Keratinocyte (primary cell): ENCODE results near the gene RBP2. TPM values are rescaled to one million over a fixed set of nuclear protein-coding genes. Genes with fewer than 3 reads are reported as not detected.

Experiments used
- DNase-seq: peaks from one replicate; pipeline ENCODE4 v3.0.0-alpha.2; 2011; ENCODE audit warnings: low read depth, missing footprints, low spot score
- FAIRE-seq: peaks from 2 replicates; lab custom pipeline; 2011; peaks lifted over from hg19 to GRCh38; lab: Jason Lieb, UNC
- H2AFZ ChIP-seq: 2 replicates; pipeline ENCODE4 v1.6.0; 2012; ENCODE audit warnings: low read length, control low read depth, inconsistent platforms; ENCODE audit not compliant: control insufficient read depth
- H3K27ac ChIP-seq: 2 replicates; pipeline ENCODE4 v1.5.1; 2011; ENCODE audit warnings: low read length; ENCODE audit not compliant: control insufficient read depth, insufficient read depth
- H3K27me3 ChIP-seq: 3 replicates; pipeline ENCODE4 v1.6.0; 2011; ENCODE audit warnings: low read length; ENCODE audit not compliant: control insufficient read depth, insufficient read depth; ENCODE audit errors: extremely low read depth
- H3K36me3 ChIP-seq, 2 experiments: 2 replicates in 1 of 2; 3 replicates in 1 of 2; pipeline ENCODE4 v1.5.1; 2011; ENCODE audit warnings: low read length in 2 of 2, mild to moderate bottlenecking in 1 of 2; ENCODE audit not compliant: control insufficient read depth in 2 of 2, insufficient read depth in 2 of 2; ENCODE audit errors: extremely low read depth in 1 of 2
- H3K4me1 ChIP-seq: 3 replicates; pipeline ENCODE4 v1.5.1; 2011; ENCODE audit warnings: low read length; ENCODE audit not compliant: control insufficient read depth, insufficient read depth; ENCODE audit errors: extremely low read depth
- H3K4me2 ChIP-seq: 3 replicates; pipeline ENCODE4 v1.6.0; 2011; ENCODE audit warnings: low read depth, low read length; ENCODE audit not compliant: control insufficient read depth, insufficient read depth; ENCODE audit errors: extremely low read depth
- H3K4me3 ChIP-seq, 3 experiments: fragments of 200-600 bp in 1 of 3; sonication (generic) in 1 of 3; 2 replicates in 2 of 3; 3 replicates in 1 of 3; pipeline ENCODE4 v1.5.1; 2011 to 2016; ENCODE audit warnings: low read length in 3 of 3, mild to moderate bottlenecking in 3 of 3, control low read depth in 2 of 3, inconsistent platforms in 1 of 3, low read depth in 1 of 3, mixed read lengths in 1 of 3, mixed run types in 1 of 3, moderate library complexity in 1 of 3; ENCODE audit not compliant: control insufficient read depth in 2 of 3, insufficient read depth in 2 of 3; ENCODE audit errors: extremely low read depth in 1 of 3
- H3K79me2 ChIP-seq: 2 replicates; pipeline ENCODE4 v1.6.0; 2012; ENCODE audit warnings: low read length; ENCODE audit not compliant: control insufficient read depth, insufficient read depth
- H3K9ac ChIP-seq: 3 replicates; pipeline ENCODE4 v1.6.0; 2011; ENCODE audit warnings: low read length; ENCODE audit not compliant: control insufficient read depth, insufficient read depth; ENCODE audit errors: extremely low read depth
- H3K9me1 ChIP-seq: 3 replicates; pipeline ENCODE4 v1.6.0; 2011; ENCODE audit warnings: low read length; ENCODE audit not compliant: control insufficient read depth, insufficient read depth; ENCODE audit errors: extremely low read depth
- H3K9me3 ChIP-seq: 2 replicates; pipeline ENCODE4 v1.5.1; 2012; ENCODE audit warnings: low read depth, low read length; ENCODE audit not compliant: control insufficient read depth
- H4K20me1 ChIP-seq: 3 replicates; pipeline ENCODE4 v1.6.0; 2011; ENCODE audit warnings: low read length; ENCODE audit not compliant: control insufficient read depth, insufficient read depth; ENCODE audit errors: extremely low read depth
- CTCF ChIP-seq, 3 experiments: IDR thresholded peaks in 1 of 3; conservative IDR thresholded peaks in 1 of 3; optimal IDR thresholded peaks in 1 of 3; 2 replicates in 2 of 3; 3 replicates in 1 of 3; pipeline versions ENCODE3 to v1.5.1; 2011; ENCODE audit warnings: low read length in 3 of 3, mild to moderate bottlenecking in 3 of 3, moderate library complexity in 2 of 3, control low read depth in 1 of 3, inconsistent platforms in 1 of 3; ENCODE audit not compliant: insufficient read depth in 2 of 3; ENCODE audit errors: extremely low read depth in 1 of 3
- EZH2 ChIP-seq: IDR thresholded peaks from one replicate; pipeline ENCODE4 v1.6.1; 2012; ENCODE audit warnings: inconsistent platforms, mild to moderate bottlenecking, low read length, moderate library complexity
- dilution Hi-C: fragments of 300-500 bp; cut with MboI; formaldehyde crosslinking; loops from one replicate; pipeline ENCODE4 v1.7.0; 2020; ENCODE audit warnings: low sequenced_read_pairs; ENCODE audit not compliant: extremely low pct_ligation_motif_present
- polyA plus RNA-seq, 5 experiments: library from polyadenylated mRNA; depleted of rRNA in 3 of 5; stranded (reverse) in 3 of 5; stranded (forward) in 1 of 5; unstranded in 1 of 5; fragments of >200 nt; gene quantifications; 1 replicate in 1 of 5; 2 replicates in 3 of 5; 3 replicates in 1 of 5; pipeline versions ENCODE4 v1.2.1 to v1.2.3, GENCODE V29; 2011 to 2012; ENCODE audit warnings: missing spikeins in 2 of 5, low read depth in 1 of 5, low replicate concordance in 1 of 5

The RBP2 gene
- polyA plus RNA-seq, 1 donor (not counting 4 experiments of a cell fraction or from before 2014, with no cell fraction given), result not detected

GRCh38 chr3:139518306-139518705 is 42.0 kb upstream of the RBP2 start:
- Histone ChIP-seq H3K36me3 (no peaks in the 10 kb centered on the region), H3K79me2 (no peaks in the 10 kb centered on the region), H3K27ac (no peak overlapping the region), H3K4me2 (no peak overlapping the region), H3K9ac (no peak overlapping the region), H4K20me1 (no peaks in the 10 kb centered on the region), H3K9me3 (no peaks in the 10 kb centered on the region), H3K4me3 (no peak overlapping the region), H2AFZ (no peak overlapping the region), H3K4me1 (no peaks in the 10 kb centered on the region), H3K9me1 (no peaks in the 10 kb centered on the region), H3K27me3 (no peaks in the 10 kb centered on the region)
- no peak for DNase-seq
- no peak for FAIRE-seq
- TF ChIP-seq EZH2 (no peak), CTCF (optimal IDR thresholded peaks at IDR 0.05 in 1 of 3, IDR thresholded peaks at IDR 0.05 in 1 of 3, conservative IDR thresholded peaks at IDR 0.05 in 1 of 3; ENCODE audit: extremely low read depth in 1 of 3, insufficient read depth in 2 of 3, low read length in 3 of 3) (no peak)
- dilution Hi-C loops, result no loop called here

GRCh38 chr3:139517321-139518065 is 41.2 kb upstream of the RBP2 start:
- Histone ChIP-seq H3K4me3 (no peak overlapping the region), H2AFZ (no peak overlapping the region), H3K4me2 (no peak overlapping the region), H3K27ac (no peak overlapping the region), H3K9ac (no peak overlapping the region), H3K9me3 (no peaks in the 10 kb centered on the region), H3K9me1 (no peaks in the 10 kb centered on the region), H3K79me2 (no peaks in the 10 kb centered on the region), H3K36me3 (no peaks in the 10 kb centered on the region), H3K27me3 (no peaks in the 10 kb centered on the region), H3K4me1 (no peaks in the 10 kb centered on the region), H4K20me1 (no peaks in the 10 kb centered on the region)
- DNase-seq (no peak), FAIRE-seq (no peak)
- no peak for TF ChIP-seq EZH2
- TF ChIP-seq CTCF (optimal IDR thresholded peaks at IDR 0.05 in 1 of 3, IDR thresholded peaks at IDR 0.05 in 1 of 3, conservative IDR thresholded peaks at IDR 0.05 in 1 of 3; ENCODE audit: extremely low read depth in 1 of 3, insufficient read depth in 2 of 3, low read length in 3 of 3), result no peak
- dilution Hi-C loops, result no loop called here
